Measurements from ENCODE around the gene ROBO1.

ROBO1 gene

DNA sequence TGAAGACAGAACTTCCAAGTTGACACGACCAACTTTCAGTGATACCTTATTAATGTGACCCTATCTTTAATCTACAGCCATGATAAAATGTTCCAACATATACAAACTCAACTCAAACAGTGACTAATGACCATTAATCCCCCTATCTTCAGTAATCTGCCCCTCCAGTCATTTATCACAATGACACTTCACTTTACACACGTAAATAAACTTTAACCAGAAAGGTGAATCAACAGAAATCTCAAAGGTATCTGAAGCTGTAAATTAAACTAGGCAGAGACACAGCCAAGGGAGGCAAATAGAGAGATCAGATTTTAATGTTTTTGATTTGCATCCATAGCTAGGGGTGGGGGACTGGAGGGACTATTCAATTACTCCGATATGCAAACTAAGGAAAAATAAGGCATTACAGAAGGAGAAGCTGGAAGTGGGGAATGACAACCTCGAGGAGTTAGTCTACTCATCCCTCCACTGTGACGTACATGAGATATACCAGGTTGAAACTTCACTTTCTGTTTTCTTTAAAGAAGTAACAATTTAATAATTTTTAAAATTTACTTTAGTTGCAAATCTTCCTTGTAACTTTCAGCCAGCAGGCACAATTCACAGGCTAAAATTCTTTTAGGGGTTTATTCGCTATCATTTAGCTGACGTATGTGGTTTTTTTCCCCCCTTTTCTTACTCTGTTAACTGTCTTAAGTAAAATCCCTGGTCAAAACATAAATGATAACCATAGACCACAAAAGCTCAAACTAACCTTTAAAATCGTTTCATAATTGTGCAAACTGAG, 751.0 kb downstream of the ROBO1 start:
- no peak for DNase-seq (ENCODE audit: low read depth in 2 of 2)

DNA sequence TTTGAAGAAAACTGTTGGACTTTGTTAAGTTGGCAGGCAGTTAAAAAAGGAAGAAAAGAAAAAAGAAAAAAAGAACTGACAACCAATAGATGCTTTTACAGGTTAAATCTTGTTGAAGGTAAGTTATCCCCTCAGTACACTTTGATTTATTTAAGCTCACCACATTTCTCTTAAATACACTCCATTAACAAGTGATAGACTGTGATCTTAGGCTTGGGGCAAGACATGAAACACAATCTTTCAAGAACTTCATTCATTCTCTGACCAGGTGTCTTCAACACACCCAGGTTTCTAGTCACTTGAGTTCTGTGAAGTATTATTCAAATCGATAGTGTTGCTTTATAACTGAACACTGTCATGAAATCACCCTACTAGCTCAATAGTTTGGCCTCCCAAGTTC, 751.9 kb downstream of the ROBO1 start:
- DNase-seq (ENCODE audit: low read depth in 2 of 2): no peak

DNA sequence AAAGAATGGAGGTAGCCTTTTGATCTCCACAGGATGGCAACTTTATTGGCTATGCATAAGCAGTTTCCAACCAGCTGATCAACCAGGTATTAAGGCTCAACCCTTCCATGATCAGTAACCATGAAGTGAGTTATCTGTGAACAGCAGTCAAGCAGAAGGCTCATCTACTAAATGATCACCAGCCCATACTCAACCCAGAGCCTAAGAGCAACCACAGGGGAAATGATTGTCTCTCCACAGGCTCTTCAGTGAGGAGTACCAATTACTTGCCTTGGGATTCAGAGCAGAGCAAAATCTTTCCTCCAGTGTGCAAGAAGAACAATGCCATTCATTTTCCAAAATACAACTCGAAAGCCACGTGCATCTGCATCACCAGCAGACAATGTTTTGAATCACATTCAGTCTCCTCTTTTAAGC, 754.8 kb downstream of the ROBO1 start:
- no peak for DNase-seq (ENCODE audit: low read depth in 2 of 2)

DNA sequence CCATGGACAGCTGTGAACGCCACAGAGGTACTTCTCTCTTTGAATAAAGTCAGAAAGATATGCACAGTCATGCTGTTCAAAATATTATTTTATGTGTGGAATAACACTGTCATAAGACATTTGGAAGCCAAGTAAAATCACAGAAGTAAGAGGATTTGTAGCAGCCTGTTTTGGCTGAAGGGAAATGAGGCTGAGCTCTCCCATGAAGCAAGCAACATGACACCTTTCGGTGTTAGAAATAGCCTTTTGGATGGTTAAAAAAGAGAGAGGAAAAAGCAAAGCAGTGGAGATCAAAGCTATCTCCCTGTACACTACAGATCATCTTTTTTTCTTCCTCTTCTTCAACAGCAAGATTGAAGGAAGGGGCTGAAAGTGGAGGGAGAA, 755.3 kb downstream of the ROBO1 start:
- DNase-seq (ENCODE audit: low read depth in 2 of 2): no peak

DNA sequence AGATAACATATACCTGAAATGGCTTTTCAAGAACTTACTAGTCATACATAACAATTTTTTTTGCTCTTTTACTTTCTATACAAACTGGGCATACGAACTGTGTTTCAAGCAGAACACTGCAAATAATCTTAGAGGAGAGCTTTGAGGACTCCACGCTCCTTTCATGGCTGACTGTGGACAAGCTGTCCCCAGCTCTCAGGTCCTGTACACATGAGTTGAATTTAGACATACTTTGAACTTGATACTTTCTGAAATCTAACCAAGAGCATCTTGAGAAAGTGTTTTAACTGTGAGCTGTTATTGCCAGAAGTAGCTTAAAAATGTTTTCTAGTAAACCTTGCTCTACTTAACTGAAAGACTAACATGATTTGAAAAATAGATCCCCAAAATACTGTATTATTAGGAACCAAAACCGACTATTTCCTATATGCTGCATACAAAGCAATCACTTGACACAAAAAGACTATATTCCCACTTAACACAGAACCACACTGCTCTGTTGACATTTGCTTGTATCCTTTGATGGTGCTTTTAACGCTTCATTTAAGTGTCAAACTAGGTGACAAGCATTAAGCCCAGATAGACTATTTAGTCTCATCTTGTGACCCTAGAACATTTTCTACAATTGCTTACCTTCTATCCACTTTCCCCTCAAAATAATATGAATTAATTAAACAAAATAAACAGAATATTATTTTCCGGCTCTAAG, 755.8 kb downstream of the ROBO1 start:
- DNase-seq (ENCODE audit: low read depth in 2 of 2): no peak

DNA sequence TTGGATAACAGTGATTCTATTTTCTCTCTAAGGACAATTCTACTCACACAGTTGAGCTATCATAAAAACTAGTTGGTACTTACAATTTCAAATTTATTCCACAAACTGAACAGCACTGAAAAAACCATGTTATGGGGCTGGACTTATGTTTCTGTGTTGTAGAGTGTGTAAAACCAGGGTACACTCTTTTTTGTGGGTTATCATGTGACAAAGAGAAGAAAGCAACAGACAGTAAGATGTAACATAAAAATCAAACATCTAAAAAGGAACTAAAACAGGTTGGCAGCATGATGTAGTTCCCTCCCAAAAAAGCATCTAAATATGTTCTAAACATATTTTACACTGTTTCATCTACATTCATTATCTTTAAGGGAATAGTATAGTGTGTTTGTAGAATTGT, 757.9 kb downstream of the ROBO1 start:
- DNase-seq (ENCODE audit: low read depth in 2 of 2): no peak

DNA sequence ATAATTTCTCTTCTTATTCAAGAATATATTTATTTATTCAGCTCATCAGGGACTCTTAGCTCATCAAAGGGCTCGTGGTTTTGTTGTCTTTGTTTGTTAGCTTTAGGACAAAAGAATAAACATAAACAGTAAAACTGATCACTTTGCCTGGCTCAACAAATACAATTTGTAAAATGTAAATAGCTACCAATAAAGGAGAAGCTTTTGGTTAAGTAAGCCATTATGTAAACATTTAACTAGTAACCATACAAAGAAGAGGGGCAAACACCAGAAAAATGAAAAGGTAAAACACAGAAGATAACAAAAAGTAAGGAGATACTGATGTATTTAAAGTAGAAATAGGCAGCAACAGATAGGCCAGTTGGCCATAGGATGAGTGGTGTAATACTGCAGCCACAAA, 761.7 kb downstream of the ROBO1 start:
- DNase-seq (ENCODE audit: low read depth in 2 of 2): no peak

DNA sequence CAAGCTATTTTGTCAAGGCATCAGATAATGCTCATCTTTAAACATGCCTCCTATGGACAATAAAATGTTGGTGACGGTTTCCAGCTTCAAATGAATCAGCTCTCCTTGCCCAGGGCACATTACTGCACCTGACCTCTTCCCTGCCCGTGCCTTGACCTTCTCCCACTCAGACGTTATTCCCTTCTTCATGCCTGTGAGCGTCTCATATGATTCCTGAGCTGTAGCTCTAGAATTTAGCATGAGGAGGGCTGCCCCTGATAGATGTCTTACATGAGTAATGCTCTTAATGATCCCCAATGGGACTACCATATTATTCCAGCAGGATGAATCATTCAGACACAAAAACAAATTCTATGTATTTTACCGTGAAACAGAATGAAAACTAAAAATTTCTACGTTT, 762.7 kb downstream of the ROBO1 start:
- no peak for DNase-seq (ENCODE audit: low read depth in 2 of 2)

DNA sequence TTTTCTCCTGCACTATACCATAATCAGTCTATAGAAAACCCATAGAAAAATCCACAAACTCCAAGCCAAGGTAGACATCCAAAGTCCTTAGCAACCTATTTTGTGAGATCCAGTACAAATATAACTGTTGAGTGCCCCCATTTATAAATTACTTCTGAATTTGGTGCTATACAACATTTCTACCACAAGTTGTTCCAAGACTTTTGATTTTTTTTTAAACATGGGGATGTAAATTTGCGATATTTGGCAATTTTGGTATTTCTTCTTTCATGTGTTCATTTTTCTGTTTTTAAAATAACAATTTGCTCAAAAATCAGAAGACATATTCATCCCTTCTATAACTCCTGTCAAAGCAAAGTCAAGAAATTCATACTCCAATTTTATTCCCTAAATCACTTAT, 763.8 kb downstream of the ROBO1 start:
- no peak for DNase-seq (ENCODE audit: low read depth in 2 of 2)

DNA sequence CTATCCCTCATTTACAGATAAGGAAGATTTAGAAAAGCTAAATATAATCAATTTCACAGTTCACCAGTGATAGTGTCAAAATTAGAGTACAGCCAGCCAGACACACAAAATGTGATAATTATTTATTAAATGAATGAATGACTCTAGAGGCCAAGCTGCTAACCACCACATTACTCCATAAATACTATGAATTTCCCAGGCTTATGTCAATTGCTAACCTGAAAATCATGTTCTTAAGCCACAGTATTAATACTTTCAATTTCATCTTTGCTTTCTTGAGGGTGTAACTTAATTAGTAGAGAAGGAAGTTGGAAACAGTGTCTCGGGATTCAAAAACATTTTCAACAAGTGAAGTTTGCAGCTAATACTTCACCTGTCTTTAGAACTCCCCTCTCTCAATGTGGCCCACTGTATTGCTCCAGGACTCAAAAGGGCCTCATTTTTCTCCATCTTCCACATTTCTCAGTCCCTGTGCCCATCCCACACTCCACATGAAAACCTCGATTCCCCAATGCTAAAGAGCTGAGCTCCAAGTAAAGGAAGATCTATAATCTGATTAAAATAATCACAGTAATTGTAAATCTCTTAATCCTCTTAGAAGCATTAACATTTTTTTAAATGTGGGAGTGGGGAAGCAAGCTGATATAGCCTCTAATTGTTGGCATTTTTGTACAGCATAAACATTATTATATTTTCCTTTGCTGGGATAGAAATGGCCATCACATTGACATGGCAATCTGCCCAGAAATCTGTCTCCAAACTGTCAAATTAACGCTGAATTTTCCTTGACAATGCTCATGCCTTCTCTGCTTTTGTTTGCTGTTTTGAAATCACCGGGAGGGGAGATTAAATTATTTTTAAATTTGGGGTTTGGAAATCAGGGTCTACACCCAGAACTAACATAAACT, 765.1 kb downstream of the ROBO1 start:
- no peak for DNase-seq (ENCODE audit: low read depth in 2 of 2)

DNA sequence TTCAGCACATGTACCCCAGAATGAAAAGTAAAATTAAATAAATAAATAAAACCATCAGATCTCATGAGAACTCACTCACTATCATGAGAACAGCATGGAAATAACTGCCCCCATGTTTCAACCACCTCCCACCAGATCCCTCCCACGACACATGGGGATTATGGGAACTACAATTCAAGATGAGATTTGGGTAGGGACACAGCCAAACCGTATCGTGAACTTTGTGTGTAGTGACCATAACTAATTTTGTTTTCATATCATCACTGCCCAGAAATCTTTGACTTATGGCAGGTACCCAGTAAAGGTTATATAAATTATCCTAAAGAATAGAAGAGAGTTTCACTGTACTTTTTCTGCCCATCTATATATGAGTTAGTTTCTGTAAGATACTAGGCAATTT, 766.5 kb downstream of the ROBO1 start:
- no peak for DNase-seq (ENCODE audit: low read depth in 2 of 2)

DNA sequence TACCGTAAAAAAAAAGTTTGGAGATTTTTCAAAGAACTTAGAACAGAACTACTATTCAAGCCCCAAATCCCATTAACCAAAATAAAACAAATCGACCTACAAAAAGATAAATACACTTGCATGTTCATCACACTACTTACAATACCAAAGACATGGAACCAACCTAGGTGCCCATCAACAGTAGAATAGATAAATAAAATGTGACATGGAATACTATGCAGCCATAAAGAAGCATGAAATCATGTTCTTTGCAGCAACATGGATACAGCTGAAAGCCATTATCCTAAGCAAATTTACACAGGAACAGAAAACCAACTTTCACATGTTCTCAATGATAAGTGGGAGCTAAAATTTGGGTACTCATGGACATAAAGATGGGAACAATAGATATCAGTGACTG, 768.7 kb downstream of the ROBO1 start:
- no peak for DNase-seq (ENCODE audit: low read depth in 2 of 2)

DNA sequence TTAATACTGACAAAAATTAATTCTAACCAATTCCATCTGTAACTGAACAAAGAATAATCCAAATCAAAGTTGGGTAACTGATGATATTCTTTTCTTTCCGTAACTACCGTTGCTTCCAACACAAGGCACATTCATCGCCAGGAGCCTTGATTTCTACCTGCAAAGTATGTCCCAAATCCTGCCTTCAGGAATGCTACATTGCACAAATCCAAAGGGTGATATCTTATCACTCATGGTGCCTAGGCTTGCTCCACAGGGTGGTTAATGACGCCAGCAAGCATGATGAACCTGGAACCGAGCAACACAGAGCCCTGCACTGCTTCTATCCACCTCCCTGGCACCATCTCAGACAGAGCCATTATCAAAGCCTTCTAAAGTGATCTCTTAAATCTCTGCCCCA, 772.7 kb downstream of the ROBO1 start:
- DNase-seq (ENCODE audit: low read depth in 2 of 2): no peak

DNA sequence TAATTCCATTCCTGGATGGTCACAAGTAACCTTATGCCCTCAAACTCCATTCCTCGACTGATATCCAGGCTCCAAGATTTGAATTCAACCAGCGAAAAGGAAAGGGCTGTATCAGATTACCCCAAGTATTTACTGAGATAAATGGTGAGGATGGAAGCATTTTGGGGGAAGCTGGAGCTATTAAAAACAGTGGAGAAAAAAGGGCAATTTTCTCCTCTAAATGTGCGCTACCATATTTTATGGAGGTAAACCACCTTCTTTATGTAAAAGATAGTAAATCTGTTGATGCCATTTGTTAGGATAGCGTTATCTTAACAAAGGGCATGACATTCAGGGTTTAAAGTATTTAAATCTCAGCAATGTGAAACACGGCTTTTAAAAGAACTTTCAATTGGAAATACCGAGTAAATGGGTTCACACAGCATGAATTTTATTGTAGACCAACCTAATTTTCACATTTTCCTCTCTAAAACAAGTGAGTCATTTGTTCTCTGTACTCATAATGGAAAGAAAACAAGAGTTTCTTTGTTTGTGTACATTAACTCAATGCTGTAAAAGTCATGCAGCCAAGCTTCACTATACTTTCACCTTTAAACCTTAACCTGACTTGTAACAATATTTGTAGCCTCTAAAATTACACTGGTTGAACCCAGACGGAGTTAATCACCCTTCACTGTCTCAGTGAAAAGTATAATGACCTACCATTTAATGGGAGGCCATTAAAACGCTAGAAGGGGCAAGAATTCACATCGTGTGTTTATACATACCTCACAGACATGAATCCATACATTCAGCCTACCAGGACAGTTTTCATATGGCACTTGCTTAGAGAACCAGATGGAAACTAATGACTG, 773.4 kb downstream of the ROBO1 start:
- DNase-seq (ENCODE audit: low read depth in 2 of 2): no peak

DNA sequence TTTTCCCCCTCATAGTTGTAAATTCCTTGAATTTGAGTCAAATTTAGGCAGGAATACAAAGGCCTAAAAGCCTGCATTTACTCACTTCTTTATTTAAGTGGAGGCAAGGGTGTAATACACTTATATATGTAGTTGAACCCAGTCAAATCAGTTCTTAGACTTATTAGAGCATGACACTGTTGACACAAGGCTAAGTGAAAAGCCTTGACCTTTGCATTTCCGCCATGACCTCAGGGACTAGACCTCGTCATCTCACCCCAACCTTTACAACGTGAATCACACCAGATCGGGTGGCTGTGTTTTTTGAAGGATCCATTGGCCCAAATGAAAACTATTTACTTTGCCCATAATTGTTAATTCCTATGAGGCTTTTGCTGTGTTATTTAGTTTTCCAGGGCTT, 774.4 kb downstream of the ROBO1 start:
- no peak for DNase-seq (ENCODE audit: low read depth in 2 of 2)

DNA sequence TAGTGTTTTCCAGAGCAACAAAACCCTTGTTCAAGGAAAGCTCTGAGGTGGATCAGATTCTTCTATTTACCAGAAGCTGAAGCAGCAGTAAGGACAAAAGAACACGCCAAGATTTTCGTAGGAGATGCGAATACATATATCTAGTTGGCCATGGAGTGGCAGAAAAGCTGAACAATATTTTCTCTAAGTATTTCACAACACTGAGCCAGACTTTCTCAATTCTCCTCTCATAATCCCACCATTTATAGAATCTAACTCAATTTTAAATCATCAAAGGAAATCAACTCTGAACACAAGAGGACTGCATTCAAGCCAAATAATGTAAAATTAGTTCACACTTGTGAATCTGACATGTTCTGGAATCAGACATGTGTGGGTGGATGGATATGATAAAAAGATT, 775.0 kb downstream of the ROBO1 start:
- no peak for DNase-seq (ENCODE audit: low read depth in 2 of 2)

DNA sequence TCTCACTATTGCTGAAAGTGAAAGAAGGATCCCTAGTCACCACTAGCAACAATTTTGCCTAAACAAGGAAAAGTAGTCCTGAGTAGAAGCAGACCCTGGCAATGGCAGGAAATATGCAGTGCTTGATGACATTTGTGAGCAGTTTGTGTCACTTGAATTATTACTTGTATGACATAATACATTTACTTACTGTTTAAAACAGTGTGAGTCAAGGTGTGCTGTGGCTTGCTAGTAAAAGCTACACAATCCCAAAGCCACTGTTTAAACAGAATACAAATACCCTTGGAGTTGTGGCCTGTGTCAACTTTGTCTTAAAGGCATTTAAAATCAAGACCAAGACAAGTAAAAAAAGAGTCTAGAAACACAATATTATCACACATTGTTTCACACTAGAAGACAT, 775.4 kb downstream of the ROBO1 start:
- DNase-seq (ENCODE audit: low read depth in 2 of 2): no peak

DNA sequence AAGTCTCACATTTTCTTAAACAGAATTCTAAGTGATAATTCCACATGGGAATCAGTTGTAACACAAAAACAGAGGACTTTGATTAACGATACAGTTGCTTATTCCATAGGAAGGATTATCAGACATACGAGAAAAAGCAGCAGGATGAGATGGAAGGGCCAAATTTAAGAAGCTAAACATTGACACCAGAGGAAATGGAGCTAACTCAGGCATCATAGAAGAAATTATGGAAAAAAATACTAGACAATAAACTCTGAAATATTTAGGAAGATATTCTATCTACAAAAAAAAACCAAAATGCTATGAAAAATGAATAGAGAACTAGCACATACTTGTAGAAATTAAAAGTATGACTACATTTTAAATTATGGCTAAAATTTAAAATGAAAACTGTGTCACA, 776.1 kb downstream of the ROBO1 start:
- DNase-seq (ENCODE audit: low read depth in 2 of 2): no peak

DNA sequence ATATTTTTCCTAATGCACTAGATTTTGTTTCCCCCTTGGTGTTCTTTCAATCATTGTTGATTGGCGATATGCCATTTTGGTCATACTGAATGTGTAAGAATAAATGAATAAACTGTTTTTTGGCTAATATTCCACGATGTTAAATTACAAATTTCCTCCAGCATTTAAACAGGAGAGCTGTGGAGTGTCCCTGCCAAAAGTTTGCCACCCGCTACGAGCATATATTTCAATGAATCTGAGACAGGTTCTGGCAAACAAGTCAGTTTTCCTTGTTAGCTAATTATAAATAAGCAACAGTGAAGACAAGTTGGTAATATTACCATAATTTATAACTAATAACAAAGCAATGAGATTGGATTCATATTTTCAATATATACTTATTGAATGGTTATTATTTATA, 777.6 kb downstream of the ROBO1 start:
- DNase-seq (ENCODE audit: low read depth in 2 of 2): no peak

DNA sequence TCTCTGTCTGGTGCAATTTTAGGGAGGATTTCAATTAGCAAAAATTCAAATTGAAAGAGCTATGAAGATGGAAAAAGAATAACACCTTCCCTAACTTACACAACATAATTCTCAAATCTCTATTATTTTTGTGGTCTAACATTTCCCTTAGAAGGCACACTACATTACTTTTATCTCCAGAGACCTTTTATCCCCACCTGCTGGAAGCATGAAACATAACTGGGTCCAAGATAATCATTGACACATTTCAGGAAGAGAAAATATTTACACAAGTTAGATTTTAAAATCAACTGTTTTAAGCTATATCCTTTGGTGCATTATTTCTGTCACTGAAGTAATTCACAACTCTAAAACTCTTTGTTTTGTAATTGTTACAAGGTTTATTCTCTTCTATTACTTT, 779.5 kb downstream of the ROBO1 start:
- no peak for DNase-seq (ENCODE audit: low read depth in 2 of 2)

DNA sequence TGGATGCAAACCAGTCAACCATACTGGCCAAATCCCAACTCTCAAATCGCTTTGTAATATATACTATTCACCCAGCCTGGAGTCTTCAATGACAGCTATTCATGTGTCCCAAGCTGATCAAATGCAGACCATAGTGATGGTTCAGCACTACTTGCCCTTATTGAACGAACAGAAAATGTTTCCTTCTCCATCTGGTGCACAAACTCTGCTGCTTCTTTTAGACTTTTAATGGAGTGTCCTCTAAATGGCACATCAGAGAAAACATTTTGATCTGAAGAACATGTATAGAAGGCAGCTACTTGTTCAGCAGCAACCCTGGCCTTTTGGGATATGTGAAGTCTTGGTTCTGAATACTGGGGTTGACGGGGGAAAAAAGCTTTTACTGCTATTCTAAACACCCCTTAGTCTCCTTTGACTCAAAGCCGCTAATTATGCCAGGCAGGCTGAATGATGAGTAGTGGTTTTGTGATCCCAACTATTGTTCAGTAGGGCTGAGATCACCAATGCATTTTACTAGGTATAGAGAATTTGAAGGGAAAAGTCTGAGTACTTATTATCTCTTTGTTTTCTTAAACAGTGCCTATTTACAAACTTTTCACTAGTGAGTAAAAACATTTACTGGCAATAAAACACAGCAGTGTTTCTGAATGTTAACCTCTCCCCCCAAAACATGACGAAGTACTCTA, 781.2 kb downstream of the ROBO1 start:
- no peak for DNase-seq (ENCODE audit: low read depth in 2 of 2)
